Vagina (tissue), 2 donors: Measurements from ENCODE around the gene ABL1. TPM values are rescaled to one million over a fixed set of nuclear protein-coding genes. Genes with fewer than 3 reads are reported as not detected.

ENCODE experiments used
- DNase-seq, 2 donors: peaks; one replicate each; pipeline ENCODE4 v3.0.0-alpha.2; 2017; ENCODE audit errors: extremely low spot score in 2 of 2
- H3K27ac ChIP-seq: fragments of 200-600 bp; sonication (generic); one replicate; pipeline ENCODE4 v1.5.1; 2019
- H3K27me3 ChIP-seq: fragments of 200-600 bp; sonication (generic); one replicate; pipeline ENCODE4 v1.5.1; 2019
- H3K36me3 ChIP-seq, 2 donors: fragments of 200-600 bp; sonication (generic); one replicate each; pipeline ENCODE4 v1.5.1; 2017 to 2019
- H3K4me1 ChIP-seq: fragments of 200-600 bp; sonication (generic); one replicate; pipeline ENCODE4 v1.5.1; 2019
- H3K4me3 ChIP-seq, 2 donors: fragments of 200-600 bp; sonication (generic); 1 replicate in 1 of 2; 2 replicates in 1 of 2; pipeline ENCODE4 v1.5.1; 2016 to 2019
- H3K9me3 ChIP-seq: fragments of 200-600 bp; sonication (generic); one replicate; pipeline ENCODE4 v1.5.1; 2019
- CTCF ChIP-seq, 3 experiments: fragments of 450-650 bp in 2 of 3; fragments of 200-600 bp in 1 of 3; sonication (generic) in 1 of 3; IDR thresholded peaks; one replicate each; pipeline ENCODE4 v1.5.1; 2017 to 2019; ENCODE audit warnings: antibody characterized with exemption in 3 of 3, mild to moderate bottlenecking in 2 of 3, moderate library complexity in 2 of 3
- POLR2A ChIP-seq, 2 donors: fragments of 450-650 bp; IDR thresholded peaks; one replicate each; pipeline ENCODE4 v1.6.1; 2017; ENCODE audit warnings: antibody characterized with exemption in 2 of 2, mild to moderate bottlenecking in 2 of 2, moderate library complexity in 2 of 2
- POLR2AphosphoS5 ChIP-seq, 2 donors: sonication (generic); formaldehyde crosslinking; IDR thresholded peaks; one replicate each; pipeline ENCODE4 v1.9.0; 2017; ENCODE audit warnings: antibody characterized with exemption in 2 of 2, mild to moderate bottlenecking in 2 of 2, low read depth in 1 of 2; ENCODE audit not compliant: insufficient read depth in 1 of 2
- intact Hi-C: fragments of 100-400 bp; cut with DNase I; formaldehyde crosslinking; loops from one replicate; pipeline ENCODE4 v1.15.1; 2023
- total RNA-seq: library from RNA; depleted of rRNA; stranded (reverse); fragments of >200 nt; gene quantifications from one replicate; pipeline ENCODE4 v1.2.3, GENCODE V29; 2016

Gene ABL1
- total RNA-seq, 1 donor from 2014 or later = 68.5 TPM

- intact Hi-C loops = no loop called here
- Histone ChIP-seq H3K27me3 (no peaks in the 10 kb centered on the region), H3K27ac (no peak overlapping the region), H3K4me1 (peaks cover 44% of the 10 kb centered on the region), H3K36me3 (peaks cover 0 to 7% of the 10 kb centered on the region in 2 donors), H3K9me3 (no peaks in the 10 kb centered on the region), H3K4me3 (no peak overlapping the region)
- DNase-seq = no peak
- TF ChIP-seq POLR2AphosphoS5 (IDR thresholded peaks at IDR 0.05; ENCODE audit: insufficient read depth in 1 of 2, low read depth in 1 of 2) (no peak), CTCF (IDR thresholded peaks at IDR 0.05) (no peak), POLR2A (IDR thresholded peaks at IDR 0.05) (no peak)
Measured at GRCh38 chr9:130897105-130897751, 62.2 kb downstream of the ABL1 start.

GRCh38 chr9:130897848-130898551 lies 62.9 kb downstream of the ABL1 start:
- peaks cover 36% of the 10 kb centered on the region for H3K4me1 ChIP-seq
- intact Hi-C loops = no loop called here

GRCh38 chr9:130898552-130898852 lies 63.4 kb downstream of the ABL1 start:
- no peaks in the 10 kb centered on the region for H3K9me3 ChIP-seq
- no peak overlapping the region for H3K4me3 ChIP-seq
- no peaks in the 10 kb centered on the region for H3K36me3 ChIP-seq
- H3K27me3 ChIP-seq = no peaks in the 10 kb centered on the region
- H3K27ac ChIP-seq = no peak overlapping the region
- TF ChIP-seq POLR2AphosphoS5 (IDR thresholded peaks at IDR 0.05; ENCODE audit: insufficient read depth in 1 of 2, low read depth in 1 of 2) = no peak
- TF ChIP-seq POLR2A (IDR thresholded peaks at IDR 0.05) = no peak
- intact Hi-C loops = no loop called here
- H3K4me1 ChIP-seq = peaks cover 31% of the 10 kb centered on the region
- no peak for DNase-seq

More at GRCh38 chr9:130897848-130898551, 62.9 kb downstream of the ABL1 start:
- Histone ChIP-seq H3K27me3 (no peaks in the 10 kb centered on the region), H3K4me3 (no peak overlapping the region), H3K36me3 (peaks cover 0 to 5% of the 10 kb centered on the region in 2 donors), H3K9me3 (no peaks in the 10 kb centered on the region), H3K27ac (no peak overlapping the region)
- TF ChIP-seq CTCF (IDR thresholded peaks at IDR 0.05) (no peak), POLR2A (IDR thresholded peaks at IDR 0.05) (no peak), POLR2AphosphoS5 (IDR thresholded peaks at IDR 0.05; ENCODE audit: insufficient read depth in 1 of 2, low read depth in 1 of 2) (no peak)
- DNase-seq = no peak

GRCh38 chr9:130899051-130899748 lies 64.1 kb downstream of the ABL1 start:
- H3K36me3 ChIP-seq = no peaks in the 10 kb centered on the region
- H3K27me3 ChIP-seq = no peaks in the 10 kb centered on the region
- no peak for DNase-seq
- H3K4me1 ChIP-seq = peaks cover 24% of the 10 kb centered on the region
- no peak overlapping the region for H3K27ac ChIP-seq
- intact Hi-C loops = no loop called here
- TF ChIP-seq CTCF (IDR thresholded peaks at IDR 0.05) = no peak
- TF ChIP-seq POLR2A (IDR thresholded peaks at IDR 0.05) = no peak
- no peak for TF ChIP-seq POLR2AphosphoS5 (IDR thresholded peaks at IDR 0.05; ENCODE audit: insufficient read depth in 1 of 2, low read depth in 1 of 2)
- H3K9me3 ChIP-seq = no peaks in the 10 kb centered on the region
- no peak overlapping the region for H3K4me3 ChIP-seq

- H3K4me1 ChIP-seq = peaks cover 7% of the 10 kb centered on the region
- no peak overlapping the region for H3K4me3 ChIP-seq
- no peaks in the 10 kb centered on the region for H3K9me3 ChIP-seq
- TF ChIP-seq POLR2AphosphoS5 (IDR thresholded peaks at IDR 0.05; ENCODE audit: insufficient read depth in 1 of 2, low read depth in 1 of 2) (no peak), POLR2A (IDR thresholded peaks at IDR 0.05) (no peak), CTCF (IDR thresholded peaks at IDR 0.05) (no peak)
- no peak for DNase-seq
- intact Hi-C loops = no loop called here
- H3K36me3 ChIP-seq = no peaks in the 10 kb centered on the region
- no peaks in the 10 kb centered on the region for H3K27me3 ChIP-seq
- H3K27ac ChIP-seq = no peak overlapping the region
Measured at GRCh38 chr9:130900701-130901497, 65.8 kb downstream of the ABL1 start.
